Umbilical cord (tissue), 2 donors: ENCODE measurements around the gene AP1S3. TPM values are rescaled to one million over a fixed set of nuclear protein-coding genes. Genes with fewer than 3 reads are reported as not detected.
A peak's percentile ranks its signal among the peaks of the same experiment; 100 is the strongest.
"Not testable (repeated sequence)": the region's sequence is repeated elsewhere in the genome, so short reads cannot be mapped to it uniquely, and the experiment has no call there.

ENCODE experiments used
- DNase-seq: peaks from one replicate; pipeline ENCODE4 v3.0.0-alpha.2; 2015; ENCODE audit warnings: low spot score
- total RNA-seq: library from RNA; depleted of rRNA; stranded (reverse); fragments of >200 nt; gene quantifications from one replicate; pipeline ENCODE4 v1.2.3, GENCODE V29; 2014; ENCODE audit warnings: low replicate concordance; ENCODE audit not compliant: insufficient read depth

AP1S3 gene
- total RNA-seq, 1 donor from 2014 or later, result 6.3 TPM

GRCh38 chr2:223801736-223802135, 35.6 kb downstream of the AP1S3 start:
- no peak for DNase-seq

- DNase-seq, result no peak
Observed at GRCh38 chr2:223800908-223801307, 36.5 kb downstream of the AP1S3 start.

- DNase-seq, result peak; percentile 71
Observed at GRCh38 chr2:223797811-223798721, 39.3 kb downstream of the AP1S3 start.

GRCh38 chr2:223797037-223797436, 40.3 kb downstream of the AP1S3 start:
- no peak for DNase-seq

GRCh38 chr2:223789423-223789822, 48.0 kb downstream of the AP1S3 start:
- DNase-seq, result no peak

- no peak for DNase-seq
Observed at GRCh38 chr2:223788826-223789225, 48.6 kb downstream of the AP1S3 start.

- DNase-seq, result not testable (repeated sequence)
Observed at GRCh38 chr2:223788106-223788505, 49.3 kb downstream of the AP1S3 start.

- DNase-seq, result no peak
Observed at GRCh38 chr2:223787358-223787757, 50.0 kb downstream of the AP1S3 start.

- DNase-seq, result no peak
Observed at GRCh38 chr2:223786943-223787342, 50.4 kb downstream of the AP1S3 start.

GRCh38 chr2:223786236-223786635, 51.1 kb downstream of the AP1S3 start:
- DNase-seq, result no peak

GRCh38 chr2:223784221-223784772, 53.1 kb downstream of the AP1S3 start:
- no peak for DNase-seq

- no peak for DNase-seq
Observed at GRCh38 chr2:223782629-223783028, 54.8 kb downstream of the AP1S3 start.

- no peak for DNase-seq
Observed at GRCh38 chr2:223781560-223781959, 55.8 kb downstream of the AP1S3 start.

GRCh38 chr2:223779877-223780276, 57.5 kb downstream of the AP1S3 start:
- no peak for DNase-seq

- DNase-seq, result no peak
Observed at GRCh38 chr2:223774193-223774592, 63.2 kb downstream of the AP1S3 start.

GRCh38 chr2:223772363-223772762, 65.0 kb downstream of the AP1S3 start:
- peak; percentile 69 for DNase-seq

- peak; percentile 26 for DNase-seq
Observed at GRCh38 chr2:223771475-223771874, 65.9 kb downstream of the AP1S3 start.

- no peak for DNase-seq
Observed at GRCh38 chr2:223768179-223768578, 69.2 kb downstream of the AP1S3 start.

- DNase-seq, result no peak
Observed at GRCh38 chr2:223767341-223767740, 70.0 kb downstream of the AP1S3 start.

- DNase-seq, result peak; percentile 64
Observed at GRCh38 chr2:223765221-223765785, 72.1 kb downstream of the AP1S3 start.

GRCh38 chr2:223764796-223765195, 72.6 kb downstream of the AP1S3 start:
- DNase-seq, result no peak

GRCh38 chr2:223762853-223763252, 74.5 kb downstream of the AP1S3 start:
- peak; percentile 42 for DNase-seq

GRCh38 chr2:223761746-223762145, 75.6 kb downstream of the AP1S3 start:
- not testable (repeated sequence) for DNase-seq
